22Rv1 (cell line): Measurements from ENCODE around the gene ILK.

Experiments used
- CTCF ChIP-seq: fragments of 450-650 bp; IDR thresholded peaks from 2 replicates; pipeline ENCODE4 v1.5.1; 2017; ENCODE audit warnings: mild to moderate bottlenecking
- ZFX ChIP-seq: fragments of 450-650 bp; IDR thresholded peaks from 2 replicates; pipeline ENCODE4 v1.6.1; 2017; ENCODE audit warnings: antibody characterized with exemption, borderline replicate concordance

- no peak for TF ChIP-seq CTCF
- TF ChIP-seq ZFX: no peak
Measured at GRCh38 chr11:6557761-6558674, 45.6 kb upstream of the ILK start.
